ENCODE measurements around the gene VSIR.

DNA sequence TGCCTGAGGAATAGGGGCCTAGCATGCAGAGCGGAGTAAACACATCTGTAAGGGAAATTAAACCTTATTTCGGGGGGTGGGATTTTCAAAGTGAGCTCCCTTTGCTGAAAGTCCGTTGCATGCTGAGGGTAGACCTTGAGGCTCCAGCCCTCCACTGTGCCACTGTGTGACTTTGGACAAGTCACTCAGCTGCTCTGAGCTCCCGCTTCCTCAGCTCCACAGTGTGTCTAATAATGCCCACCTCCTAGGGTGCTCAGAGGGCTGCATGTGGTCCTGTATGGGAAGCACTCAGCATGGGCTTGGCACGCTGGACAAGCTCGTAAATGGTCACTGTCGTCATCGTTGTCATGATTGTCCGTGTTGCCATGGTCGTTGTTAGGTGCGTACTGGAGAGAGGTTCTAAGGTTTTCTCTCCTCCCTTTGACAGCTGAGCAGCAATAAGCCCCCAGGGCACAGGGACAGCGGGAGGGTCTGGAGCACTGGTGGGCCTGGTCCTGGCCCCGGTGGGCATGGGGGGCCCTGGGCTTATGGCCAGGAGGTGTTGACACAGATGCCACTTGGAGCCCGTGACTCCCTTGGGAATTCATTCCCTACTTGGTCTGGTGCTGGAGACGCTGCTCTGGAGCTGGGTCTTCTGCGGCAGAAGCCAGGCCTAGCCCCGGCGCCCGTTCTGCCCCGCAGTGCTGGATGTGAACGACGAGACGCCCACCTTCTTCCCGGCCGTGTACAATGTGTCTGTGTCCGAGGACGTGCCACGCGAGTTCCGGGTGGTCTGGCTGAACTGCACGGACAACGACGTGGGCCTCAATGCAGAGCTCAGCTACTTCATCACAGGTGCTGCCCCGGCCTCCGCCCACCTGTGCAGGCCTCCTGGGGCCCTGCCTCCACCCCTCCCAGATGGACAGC lies 66.9 kb downstream of the VSIR start:
- TF ChIP-seq POU2F2 (IDR thresholded peaks at IDR 0.05; ENCODE audit: low read depth, low read length) (no peak), POLR2A (IDR thresholded peaks at IDR 0.05; ENCODE audit: low read depth, low read length) (no peak), POLR2AphosphoS5 (IDR thresholded peaks at IDR 0.05; ENCODE audit: low read depth, low read length) (no peak), TAF1 (IDR thresholded peaks at IDR 0.05; ENCODE audit: low read depth, low read length) (no peak), PAX5 (IDR thresholded peaks at IDR 0.05; ENCODE audit: insufficient read depth, low read length, severe bottlenecking) (no peak), SPI1 (IDR thresholded peaks at IDR 0.05; ENCODE audit: low read depth, low read length) (no peak)
